T follicular helper cell (primary cell): Measurements from ENCODE around the gene PRKAR2B.

Experiments
- DNase-seq: peaks from one replicate; pipeline ENCODE4 v3.0.0-alpha.2; 2020; ENCODE audit warnings: low read depth

The PRKAR2B gene

DNA sequence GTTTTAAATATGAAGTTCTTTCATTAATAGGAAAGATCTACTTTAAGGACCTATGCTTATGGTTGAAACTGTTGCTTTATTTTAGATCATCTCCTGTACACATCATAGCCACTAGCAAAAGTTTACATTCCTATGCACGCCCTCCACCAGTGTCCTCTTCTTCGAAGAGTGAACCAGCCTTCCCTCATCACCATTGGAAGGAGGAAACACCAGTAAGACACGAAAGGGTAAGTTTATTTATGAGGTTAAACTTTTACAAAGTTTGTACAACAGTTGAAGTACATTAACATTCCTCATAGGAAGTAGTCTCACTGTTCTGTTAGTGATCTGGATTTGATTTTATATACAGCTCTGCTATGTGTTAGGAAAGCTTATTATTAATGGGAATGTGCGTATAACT is 141.2 kb downstream of the PRKAR2B start:
- no peak for DNase-seq

- no peak for DNase-seq
Observed at GRCh38 chr7:107186240-107186639, 141.7 kb downstream of the PRKAR2B start.

- DNase-seq: no peak
Observed at GRCh38 chr7:107187774-107188173, 143.3 kb downstream of the PRKAR2B start.

DNA sequence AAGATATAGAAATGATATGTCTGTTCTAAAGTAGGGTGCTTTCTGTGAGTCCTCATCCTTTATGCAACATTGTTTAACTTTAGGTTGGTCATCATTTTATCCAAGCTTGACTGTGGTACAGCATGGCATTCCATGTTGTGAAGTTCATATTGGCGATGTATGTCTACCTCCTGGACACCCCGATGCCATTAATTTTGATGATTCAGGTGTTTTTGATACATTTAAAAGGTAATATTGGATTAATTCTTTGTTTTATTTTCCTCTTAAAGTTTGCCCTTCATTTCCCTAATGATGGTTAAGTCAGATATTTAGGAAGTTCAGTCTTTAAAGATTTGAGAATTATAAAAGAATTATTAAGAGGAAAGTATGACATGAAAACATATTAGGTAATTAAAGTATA is 145.6 kb downstream of the PRKAR2B start:
- no peak for DNase-seq

- DNase-seq: no peak
Observed at GRCh38 chr7:107194052-107194451, 149.5 kb downstream of the PRKAR2B start.

GRCh38 chr7:107196834-107197610 is 152.5 kb downstream of the PRKAR2B start:
- DNase-seq: no peak

DNA sequence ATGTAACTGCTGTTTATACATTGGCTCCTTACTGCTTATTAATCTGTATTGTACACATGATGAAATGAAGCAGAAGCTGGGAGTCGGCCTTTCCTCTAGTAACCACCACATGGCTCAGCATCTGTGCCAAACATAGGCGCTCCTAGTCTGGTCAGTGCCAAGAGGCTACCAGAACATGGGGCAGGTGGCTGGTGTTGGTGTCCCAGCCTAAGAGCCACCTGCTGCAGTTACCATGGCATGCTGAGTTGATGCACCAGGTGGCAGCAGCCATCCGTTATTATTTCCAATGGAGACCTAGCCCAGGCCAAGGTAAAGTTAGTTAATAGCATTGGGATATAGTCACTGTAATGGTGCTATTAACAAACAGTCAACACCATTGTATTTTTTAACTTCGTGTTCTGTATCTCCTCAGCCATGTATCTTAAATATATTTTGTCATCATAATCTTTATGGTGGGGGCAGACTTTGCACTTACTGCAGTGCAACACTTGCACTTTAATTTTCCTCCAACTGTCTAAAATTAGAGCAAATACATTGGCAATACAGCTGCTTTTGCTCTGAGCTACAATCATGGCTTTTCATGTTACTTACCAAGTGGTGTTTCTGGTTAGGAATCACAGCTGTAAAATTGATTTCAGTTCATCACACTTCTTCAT is 157.4 kb downstream of the PRKAR2B start:
- peak; percentile 11 for DNase-seq

DNA sequence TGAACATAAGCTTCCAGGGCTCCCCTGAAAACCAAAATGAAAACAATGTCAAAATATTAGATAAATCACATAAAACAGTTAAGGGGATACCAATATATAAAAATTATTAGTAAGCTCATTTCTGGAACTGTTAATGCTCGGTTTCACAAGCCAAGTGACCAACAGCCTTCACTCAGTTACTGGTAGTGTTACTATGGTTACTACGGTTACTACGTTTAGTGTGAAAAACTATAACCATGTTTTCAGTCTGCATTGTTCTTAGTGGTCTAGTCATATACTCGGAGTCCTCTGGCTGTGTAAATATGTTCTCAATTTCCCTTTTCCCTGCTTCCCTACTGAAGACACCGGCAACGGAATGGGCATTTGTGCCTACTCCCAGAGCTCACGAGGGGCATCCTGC is 159.1 kb downstream of the PRKAR2B start:
- no peak for DNase-seq

- DNase-seq: no peak
Observed at GRCh38 chr7:107206136-107206535, 161.6 kb downstream of the PRKAR2B start.

DNA sequence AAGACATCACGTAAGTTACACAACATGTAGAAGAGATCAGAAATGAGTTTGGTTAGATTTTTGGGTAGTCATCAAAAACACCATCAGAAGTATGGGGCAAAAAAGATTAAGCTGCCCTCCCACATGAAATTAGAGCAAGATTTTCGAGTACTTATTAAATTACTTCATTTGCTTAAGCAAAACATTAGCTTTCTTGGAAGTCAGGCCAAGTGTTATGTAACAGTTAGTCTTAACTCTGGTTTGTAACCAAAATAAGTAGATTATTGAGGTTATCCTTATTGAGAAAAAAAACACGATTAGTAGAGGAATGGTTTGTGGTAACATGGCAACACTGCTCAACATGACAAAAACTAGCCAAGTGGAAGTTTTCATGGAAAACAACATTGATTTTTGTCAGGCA is 162.2 kb downstream of the PRKAR2B start:
- no peak for DNase-seq

DNA sequence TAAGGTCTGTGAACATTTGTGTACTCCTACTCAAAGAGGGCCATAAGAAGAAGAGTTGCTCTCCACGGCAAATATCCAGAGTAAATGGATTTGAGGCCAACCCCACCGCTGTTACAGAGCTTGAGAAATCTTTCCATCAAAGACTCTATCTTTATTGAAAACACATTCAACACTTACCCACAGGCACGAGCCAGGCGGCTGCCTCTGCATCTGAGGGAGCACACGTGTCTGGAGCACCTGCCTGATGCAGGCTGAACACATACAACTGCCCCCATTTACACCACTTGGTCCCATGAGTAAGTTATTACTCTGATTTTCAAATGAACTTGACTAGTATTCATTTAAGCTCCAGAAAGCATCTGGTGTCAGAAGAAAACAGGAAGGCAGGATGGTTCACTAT is 163.0 kb downstream of the PRKAR2B start:
- DNase-seq: no peak

DNA sequence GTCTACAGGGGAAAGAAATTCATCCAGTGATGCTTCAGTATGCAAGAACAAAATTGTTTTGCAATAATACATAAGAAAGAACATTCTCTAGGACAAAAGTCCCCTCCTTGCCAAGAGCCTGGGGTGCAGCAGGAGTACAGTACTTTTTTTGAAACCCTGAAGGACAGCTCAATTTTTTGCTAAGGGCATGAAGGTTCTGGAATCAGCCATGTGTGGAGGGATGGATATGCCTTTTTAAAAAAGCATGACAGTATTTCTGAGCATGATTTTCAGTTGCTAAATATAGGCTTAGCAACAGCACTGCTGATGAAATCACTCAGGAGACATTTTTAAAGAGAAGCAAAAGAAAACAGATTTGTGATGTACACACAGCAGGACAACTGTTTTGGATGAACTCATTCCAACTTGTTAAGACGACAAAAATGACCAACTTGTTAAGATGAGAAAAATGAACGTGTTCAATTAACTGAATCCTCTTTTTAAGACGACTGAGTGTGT is 163.6 kb downstream of the PRKAR2B start:
- no peak for DNase-seq

DNA sequence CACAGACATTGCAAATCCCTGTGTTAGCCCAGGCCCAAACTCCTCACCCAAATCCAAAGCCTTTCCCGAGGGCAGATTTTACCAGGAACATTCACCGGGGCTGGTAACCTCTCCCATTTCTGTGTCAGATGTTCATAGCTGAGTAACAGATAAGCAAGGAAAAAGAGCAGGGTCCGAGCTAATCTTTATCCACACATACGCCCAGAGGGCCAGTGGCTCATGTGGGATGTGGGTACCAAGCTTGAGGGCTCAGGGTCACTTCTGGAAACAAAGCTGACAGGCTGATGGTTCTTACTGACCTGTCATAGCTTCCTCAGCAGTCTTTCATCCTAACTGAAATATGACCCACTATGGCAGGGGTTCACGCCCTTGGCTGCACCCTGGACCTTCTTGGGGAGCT is 164.1 kb downstream of the PRKAR2B start:
- no peak for DNase-seq

- DNase-seq: no peak
Observed at GRCh38 chr7:107209565-107209964, 165.1 kb downstream of the PRKAR2B start.

DNA sequence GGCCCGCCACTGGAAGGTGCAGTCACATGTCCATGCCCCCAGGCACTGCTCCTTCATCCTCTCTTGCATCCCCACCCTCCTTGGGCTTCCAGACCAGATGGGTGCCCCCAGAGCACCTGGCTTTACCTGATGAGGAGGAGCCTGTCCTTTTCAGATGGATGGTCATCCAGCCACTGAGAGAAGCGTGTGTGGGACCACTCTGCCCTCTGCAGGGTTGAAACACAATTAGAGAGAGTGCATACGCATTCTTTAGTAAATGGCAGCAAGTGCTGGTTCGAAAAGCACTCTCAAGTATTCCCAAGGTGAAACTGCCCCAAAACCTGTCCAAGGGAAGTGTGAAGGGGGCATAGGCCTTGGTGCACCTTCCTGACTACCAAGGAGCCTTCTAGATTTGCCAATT is 165.9 kb downstream of the PRKAR2B start:
- DNase-seq: no peak
